Ishikawa (cell line): ENCODE results near the gene ZNF770.

Source experiments
- CEBPB ChIP-seq: IDR thresholded peaks from 2 replicates; pipeline ENCODE4 v1.6.1; 2012
- CREB1 ChIP-seq: IDR thresholded peaks from 2 replicates; pipeline ENCODE4 v1.6.1; 2012; ENCODE audit warnings: low read depth
- EP300 ChIP-seq: IDR thresholded peaks from 2 replicates; pipeline ENCODE4 v1.6.1; 2012; ENCODE audit warnings: borderline replicate concordance
- NFIC ChIP-seq: IDR thresholded peaks from 2 replicates; pipeline ENCODE4 v1.6.1; 2012
- RAD21 ChIP-seq: IDR thresholded peaks from 2 replicates; pipeline ENCODE4 v1.6.1; 2012; ENCODE audit warnings: low read depth

DNA sequence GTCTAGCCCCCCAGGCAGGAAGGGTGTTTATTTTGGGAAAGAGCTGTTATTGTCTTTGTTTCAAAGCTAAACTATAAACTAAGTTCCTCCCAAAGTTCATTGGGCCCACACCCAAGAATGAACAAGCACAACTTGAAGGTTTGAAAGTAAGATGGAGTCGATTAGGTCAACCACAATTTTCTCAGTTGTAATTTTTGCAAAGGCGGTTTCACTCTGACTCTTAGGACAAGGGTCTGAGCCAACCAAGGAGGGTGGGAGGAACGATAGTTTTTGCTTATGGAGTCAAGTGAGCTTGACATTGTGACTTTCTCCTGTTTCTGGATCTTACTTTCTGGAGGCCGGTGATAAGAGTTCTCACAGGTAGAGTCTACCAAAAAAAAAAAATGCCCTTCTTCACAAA lies 5.8 kb upstream of the ZNF770 start:
- TF ChIP-seq CEBPB (no peak), CREB1 (no peak), EP300 (no peak), RAD21 (no peak), NFIC (no peak)
